ENCODE measurements around the gene RNU5B-1.

GRCh38 chr15:65333148-65333820 lies 28.8 kb downstream of the RNU5B-1 start:
- TF ChIP-seq POLR2A (IDR thresholded peaks at IDR 0.05; ENCODE audit: low read length) = no peak
- TF ChIP-seq GATA1 (IDR thresholded peaks at IDR 0.05; ENCODE audit: low read depth, low read length) = no peak
